Gastroesophageal sphincter (tissue), 4 donors: ENCODE results near the gene HDLBP. TPM values are rescaled to one million over a fixed set of nuclear protein-coding genes. Genes with fewer than 3 reads are reported as not detected.

Experiments used
- ATAC-seq: fragments of 150-250 bp; one replicate; pipeline ENCODE4 v1.9.1; 2016; ENCODE audit warnings: mild to moderate bottlenecking, moderate library complexity
- H3K27ac ChIP-seq, 4 donors: fragments of 200-600 bp; sonication (generic) in 3 of 4; 1 replicate in 3 of 4; 2 replicates in 1 of 4; pipeline ENCODE4 v1.5.1; 2016 to 2019
- H3K27me3 ChIP-seq: fragments of 200-600 bp; sonication (generic); one replicate; pipeline ENCODE4 v1.5.1; 2019
- H3K36me3 ChIP-seq, 2 donors: fragments of 200-600 bp; sonication (generic); one replicate each; pipeline ENCODE4 v1.5.1; 2019; ENCODE audit warnings: control low read depth in 1 of 2
- H3K4me1 ChIP-seq, 3 donors: fragments of 200-600 bp; sonication (generic); 1 replicate in 2 of 3; 2 replicates in 1 of 3; pipeline ENCODE4 v1.5.1; 2016 to 2019; ENCODE audit warnings: control low read depth in 2 of 3
- H3K4me3 ChIP-seq, 2 donors: fragments of 200-600 bp; sonication (generic); one replicate each; pipeline ENCODE4 v1.5.1; 2019; ENCODE audit warnings: mild to moderate bottlenecking in 1 of 2, moderate library complexity in 1 of 2
- H3K9me3 ChIP-seq, 3 donors: fragments of 200-600 bp; sonication (generic); one replicate each; pipeline ENCODE4 v1.5.1; 2017 to 2019; ENCODE audit warnings: control low read depth in 2 of 3
- CTCF ChIP-seq, 4 experiments: fragments of 200-600 bp in 2 of 4; fragments of 450-650 bp in 2 of 4; sonication (generic) in 1 of 4; IDR thresholded peaks; one replicate each; pipeline ENCODE4 v1.5.1; 2017 to 2019; ENCODE audit warnings: antibody characterized with exemption in 4 of 4, mild to moderate bottlenecking in 2 of 4, moderate library complexity in 2 of 4
- EP300 ChIP-seq: sonication (generic); formaldehyde crosslinking; IDR thresholded peaks from one replicate; pipeline ENCODE4 v1.6.1; 2017; ENCODE audit warnings: antibody characterized with exemption, mild to moderate bottlenecking
- POLR2A ChIP-seq, 2 donors: fragments of 450-650 bp; IDR thresholded peaks; one replicate each; pipeline ENCODE4 v1.6.1; 2017; ENCODE audit warnings: antibody characterized with exemption in 2 of 2, mild to moderate bottlenecking in 2 of 2, moderate library complexity in 1 of 2
- POLR2AphosphoS5 ChIP-seq: sonication (generic); formaldehyde crosslinking; IDR thresholded peaks from one replicate; pipeline ENCODE4 v1.6.1; 2017; ENCODE audit warnings: antibody characterized with exemption
- WGBS, 2 donors: methylation state at CpG; one replicate each; pipeline ENCODE4 v1.1.5; 2018; ENCODE audit warnings: low coverage in 1 of 2; 5-methylcytosine and 5-hydroxymethylcytosine counted together
- total RNA-seq, 4 donors: library from RNA; depleted of rRNA; stranded (reverse); fragments of >200 nt; gene quantifications; one replicate each; pipeline ENCODE4 v1.1.0, GENCODE V29; 2016

Gene HDLBP
- total RNA-seq, 4 donors from 2014 or later = 279 to 367 (median 295) TPM

GRCh38 chr2:241261628-241262027 is 53.8 kb downstream of the HDLBP start:
- no peak overlapping the region for H3K27ac ChIP-seq
- H3K27me3 ChIP-seq = no peaks in the 10 kb centered on the region
- ATAC-seq = no peak
- no peaks in the 10 kb centered on the region for H3K9me3 ChIP-seq
- no peak for TF ChIP-seq CTCF (IDR thresholded peaks at IDR 0.05)
- TF ChIP-seq POLR2AphosphoS5 = no peak
- no peak for TF ChIP-seq EP300
- no peak for TF ChIP-seq POLR2A (IDR thresholded peaks at IDR 0.05)
- H3K36me3 ChIP-seq = peaks cover 0 to 96% of the 10 kb centered on the region in 2 donors
- H3K4me3 ChIP-seq = no peak overlapping the region
- H3K4me1 ChIP-seq = peaks cover 0 to 15% (median 0%) of the 10 kb centered on the region in 3 donors
- 80 to 100% methylated on average over 1 to 4 of the region's 4 CpGs for WGBS, 2 donors

GRCh38 chr2:241260911-241261310 is 54.6 kb downstream of the HDLBP start:
- TF ChIP-seq POLR2A (IDR thresholded peaks at IDR 0.05) = no peak
- no peak for TF ChIP-seq CTCF (IDR thresholded peaks at IDR 0.05)
- TF ChIP-seq EP300 = no peak
- TF ChIP-seq POLR2AphosphoS5 = no peak
- peaks cover 0 to 15% (median 0%) of the 10 kb centered on the region in 3 donors for H3K4me1 ChIP-seq
- no peaks in the 10 kb centered on the region for H3K27me3 ChIP-seq
- H3K9me3 ChIP-seq = no peaks in the 10 kb centered on the region
- 89 to 92% methylated on average over 3 of the region's 3 CpGs for WGBS, 2 donors
- peaks cover under 1 to 96% of the 10 kb centered on the region in 2 donors for H3K36me3 ChIP-seq
- no peak overlapping the region for H3K27ac ChIP-seq
- ATAC-seq = no peak
- no peak overlapping the region for H3K4me3 ChIP-seq

GRCh38 chr2:241258505-241259280 is 56.8 kb downstream of the HDLBP start:
- peaks cover 6 to 96% of the 10 kb centered on the region in 2 donors for H3K36me3 ChIP-seq
- H3K4me3 ChIP-seq = no peak overlapping the region
- H3K27me3 ChIP-seq = no peaks in the 10 kb centered on the region
- no peak for ATAC-seq
- H3K4me1 ChIP-seq = peaks cover 0 to 15% (median 0%) of the 10 kb centered on the region in 3 donors
- no peaks in the 10 kb centered on the region for H3K9me3 ChIP-seq
- no peak overlapping the region for H3K27ac ChIP-seq
- TF ChIP-seq EP300 = no peak
- TF ChIP-seq POLR2A (IDR thresholded peaks at IDR 0.05) = no peak
- TF ChIP-seq CTCF (IDR thresholded peaks at IDR 0.05) = no peak
- no peak for TF ChIP-seq POLR2AphosphoS5
- 40 to 51% methylated on average over 6 to 8 of the region's 8 CpGs for WGBS, 2 donors

GRCh38 chr2:241257419-241258032 is 57.9 kb downstream of the HDLBP start:
- H3K36me3 ChIP-seq = peaks cover 6 to 96% of the 10 kb centered on the region in 2 donors
- ATAC-seq = no peak
- WGBS, 2 donors = 48 to 74% methylated on average over 6 to 11 of the region's 11 CpGs

More at GRCh38 chr2:241257419-241258032, 57.9 kb downstream of the HDLBP start:
- TF ChIP-seq CTCF (IDR thresholded peaks at IDR 0.05) (peak in 1 of 4 experiments; percentile 9), EP300 (no peak), POLR2A (IDR thresholded peaks at IDR 0.05) (no peak), POLR2AphosphoS5 (no peak)
- Histone ChIP-seq H3K9me3 (no peaks in the 10 kb centered on the region), H3K4me3 (no peak overlapping the region), H3K27ac (no peak overlapping the region), H3K27me3 (no peaks in the 10 kb centered on the region), H3K4me1 (peaks cover 0 to 15% (median 0%) of the 10 kb centered on the region in 3 donors)
